Hepatocyte (in vitro differentiated cells): ENCODE measurements around the gene KSR2.

Source experiments
- CTCF ChIP-seq: fragments of 200-600 bp; sonication (generic); IDR thresholded peaks from 2 replicates; pipeline ENCODE4 v1.5.1; 2016; ENCODE audit warnings: antibody characterized with exemption, mild to moderate bottlenecking; ENCODE audit not compliant: poor library complexity
- EZH2 ChIP-seq: fragments of 200-600 bp; sonication (generic); IDR thresholded peaks from 2 replicates; pipeline ENCODE4 v1.6.1; 2016; ENCODE audit warnings: antibody characterized with exemption, mild to moderate bottlenecking, borderline replicate concordance

GRCh38 chr12:117645473-117645872 lies 323.3 kb downstream of the KSR2 start:
- TF ChIP-seq CTCF (no peak), EZH2 (no peak)
